Naive thymus-derived CD4-positive, alpha-beta T cell (primary cell): ENCODE measurements around the gene NPY. TPM values are rescaled to one million over a fixed set of nuclear protein-coding genes. Genes with fewer than 3 reads are reported as not detected.

Source experiments
- ATAC-seq: fragments of 150-1000 bp; cut with Tn5 transposase; 2 replicates; pipeline ENCODE4 v1.10.0; 2021; ENCODE audit warnings: mild to moderate bottlenecking, moderate library complexity
- CTCF ChIA-PET: fragments of 350-600 bp; sonication (Branson Sonifier 250); formaldehyde crosslinking; loops from one replicate; lab custom pipeline; 2021; ENCODE audit warnings: antibody characterized with exemption; lab: Charles Lee
- POLR2A ChIA-PET: fragments of 350-600 bp; sonication (Branson Sonifier 250); formaldehyde crosslinking; loops from one replicate; lab custom pipeline; 2021; ENCODE audit warnings: antibody characterized with exemption, inconsistent platforms; lab: Charles Lee
- DNase-seq, 9 donors: peaks; one replicate each; pipeline versions ENCODE4 v3.0.0 to v3.0.0-alpha.2; 2020 to 2022; ENCODE audit warnings: mixed read lengths in 1 of 9
- H3K27ac ChIP-seq: one replicate; pipeline ENCODE4 v1.7.0; 2013; ENCODE audit warnings: mild to moderate bottlenecking, low read depth, low read length, moderate library complexity
- H3K27me3 ChIP-seq, 2 donors: one replicate each; pipeline ENCODE4 v1.7.0; 2013; ENCODE audit warnings: low read length in 2 of 2, mild to moderate bottlenecking in 2 of 2, moderate library complexity in 2 of 2; ENCODE audit not compliant: control insufficient read depth in 2 of 2, insufficient read depth in 2 of 2
- H3K36me3 ChIP-seq, 3 experiments: 1 replicate in 2 of 3; 2 replicates in 1 of 3; pipeline ENCODE4 v1.7.0; 2013; ENCODE audit warnings: low read length in 3 of 3, mild to moderate bottlenecking in 3 of 3, moderate library complexity in 1 of 3; ENCODE audit not compliant: insufficient read depth in 3 of 3, control insufficient read depth in 2 of 3
- H3K4me1 ChIP-seq, 2 donors: one replicate each; pipeline ENCODE4 v1.7.0; 2013; ENCODE audit warnings: low read length in 2 of 2, mild to moderate bottlenecking in 2 of 2, moderate library complexity in 1 of 2; ENCODE audit not compliant: control insufficient read depth in 2 of 2, insufficient read depth in 2 of 2
- H3K4me3 ChIP-seq: 2 replicates; pipeline ENCODE4 v1.7.0; 2013; ENCODE audit warnings: mild to moderate bottlenecking, low read length
- H3K9me3 ChIP-seq, 3 experiments: 1 replicate in 2 of 3; 2 replicates in 1 of 3; pipeline ENCODE4 v1.7.0; 2013; ENCODE audit warnings: low read length in 3 of 3; ENCODE audit not compliant: control insufficient read depth in 2 of 3
- H3K27ac Mint-ChIP-seq, 9 donors: one replicate each; pipeline ENCODE4 v1.8.0; 2020 to 2022; ENCODE audit warnings: mixed read lengths in 9 of 9, mild to moderate bottlenecking in 8 of 9, moderate library complexity in 5 of 9, inconsistent platforms in 2 of 9
- H3K27me3 Mint-ChIP-seq, 5 donors: one replicate each; pipeline ENCODE4 v1.8.0; 2021 to 2022; ENCODE audit warnings: mixed read lengths in 5 of 5, mild to moderate bottlenecking in 1 of 5
- H3K36me3 Mint-ChIP-seq, 5 donors: one replicate each; pipeline ENCODE4 v1.8.0; 2020 to 2022; ENCODE audit warnings: mixed read lengths in 5 of 5, mild to moderate bottlenecking in 3 of 5, inconsistent platforms in 1 of 5
- H3K4me1 Mint-ChIP-seq, 7 donors: one replicate each; pipeline ENCODE4 v1.8.0; 2020 to 2022; ENCODE audit warnings: mixed read lengths in 7 of 7, mild to moderate bottlenecking in 3 of 7, inconsistent platforms in 1 of 7
- H3K4me3 Mint-ChIP-seq, 10 donors: one replicate each; pipeline ENCODE4 v1.8.0; 2020 to 2022; ENCODE audit warnings: mild to moderate bottlenecking in 10 of 10, mixed read lengths in 10 of 10, moderate library complexity in 6 of 10, inconsistent platforms in 2 of 10
- H3K9me3 Mint-ChIP-seq, 11 donors: one replicate each; pipeline ENCODE4 v1.8.0; 2020 to 2022; ENCODE audit warnings: mixed read lengths in 11 of 11, mild to moderate bottlenecking in 4 of 11, inconsistent platforms in 1 of 11, moderate library complexity in 1 of 11
- intact Hi-C, 2 donors: fragments of 100-400 bp; cut with micrococcal nuclease; formaldehyde crosslinking; loops; one replicate each; pipeline ENCODE4 v1.15.1; 2023
- polyA plus RNA-seq, 2 donors: library from polyadenylated mRNA; unstranded; fragments of 300-500 nt; fragmentation: Illumina TruSeq; gene quantifications; one replicate each; pipeline ENCODE4 v1.2.3, GENCODE V29; 2021
- total RNA-seq, 6 experiments: library from RNA in 5 of 6; stranded (reverse) in 5 of 6; gene quantifications; 1 replicate in 5 of 6; 2 replicates in 1 of 6; pipeline ENCODE4 v1.2.3 and lab custom pipeline; 2021 to 2026

The NPY gene
- total and polyA plus RNA-seq, 7 experiments from 2014 or later = not detected

DNA sequence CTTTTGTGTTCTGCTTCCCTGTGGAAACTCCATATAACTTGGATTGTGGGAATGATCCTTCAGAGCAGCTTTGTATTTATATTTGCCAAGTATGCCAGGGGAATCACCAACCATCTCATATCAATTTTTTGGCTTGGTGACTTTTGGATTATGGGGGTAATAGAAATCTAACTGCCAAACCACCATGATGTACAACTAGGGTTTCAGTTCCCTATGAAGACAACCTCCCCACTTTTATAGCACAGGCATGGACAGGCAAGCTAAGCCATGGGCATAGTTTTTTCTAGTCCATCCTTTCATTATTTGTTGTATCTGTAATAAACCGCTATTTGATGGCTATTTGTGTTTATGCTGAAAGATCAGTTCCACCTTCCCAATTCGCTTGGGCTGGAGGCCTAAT lies 17.7 kb downstream of the NPY start:
- Histone ChIP-seq H3K4me1 (no peaks in the 10 kb centered on the region), H3K27ac (no peak overlapping the region), H3K27me3 (no peaks in the 10 kb centered on the region), H3K9me3 (no peaks in the 10 kb centered on the region), H3K4me3 (no peak overlapping the region), H3K36me3 (no peaks in the 10 kb centered on the region)
- ChIA-PET POLR2A (no interaction called here), CTCF (no interaction called here)
- intact Hi-C loops = no loop called here
- Mint-ChIP-seq H3K27me3 (peaks cover 23 to 41% (median 30%) of the 10 kb centered on the region in 5 donors), H3K9me3 (peaks cover 0 to 17% (median 9%) of the 10 kb centered on the region in 11 donors), H3K4me1 (no peaks in the 10 kb centered on the region), H3K36me3 (peaks cover 0 to 3% (median 0%) of the 10 kb centered on the region in 5 donors), H3K27ac (no peak overlapping the region), H3K4me3 (no peak overlapping the region)
- DNase-seq (no peak), ATAC-seq (no peak)

DNA sequence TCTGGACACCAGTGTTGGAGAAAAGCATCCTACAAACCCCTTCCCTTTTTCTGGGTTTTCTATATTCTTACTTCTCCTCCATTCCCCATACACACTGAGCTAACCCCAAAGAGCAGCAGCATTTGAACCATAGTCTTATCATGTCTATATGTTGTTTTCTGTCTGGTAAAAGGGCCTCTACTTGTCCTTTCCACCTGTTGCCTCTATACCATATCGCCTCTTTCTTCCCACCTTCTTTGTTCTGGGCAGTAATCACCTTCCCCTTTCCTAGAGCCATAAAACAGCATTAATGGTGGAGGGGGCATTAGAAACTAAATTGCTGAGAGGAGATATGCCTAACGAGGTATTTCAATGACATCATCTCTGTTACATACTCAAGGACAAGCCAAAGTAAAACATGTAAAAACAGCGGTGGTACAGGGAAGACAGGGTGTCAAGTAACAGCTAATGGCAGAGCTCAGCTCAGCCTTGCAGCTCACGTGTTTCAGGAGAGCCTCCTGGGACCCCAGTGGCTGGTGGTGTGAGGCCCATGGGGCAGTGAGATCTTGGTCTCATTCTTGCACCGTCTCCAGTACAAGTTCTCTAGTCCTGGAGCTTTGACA lies 20.6 kb downstream of the NPY start:
- POLR2A ChIA-PET = no interaction called here
- no peaks in the 10 kb centered on the region for H3K36me3 ChIP-seq
- CTCF ChIA-PET = no interaction called here
- ATAC-seq (no peak), DNase-seq (no peak)
- H3K27me3 Mint-ChIP-seq = peaks cover 23 to 34% (median 32%) of the 10 kb centered on the region in 5 donors
- no peak overlapping the region for H3K27ac ChIP-seq
- no peak overlapping the region for H3K4me3 Mint-ChIP-seq
- no peaks in the 10 kb centered on the region for H3K9me3 ChIP-seq
- H3K4me1 ChIP-seq = no peaks in the 10 kb centered on the region
- H3K9me3 Mint-ChIP-seq = peaks cover 0 to 17% (median 9%) of the 10 kb centered on the region in 11 donors
- no peaks in the 10 kb centered on the region for H3K27me3 ChIP-seq
- H3K27ac Mint-ChIP-seq = no peak overlapping the region
- H3K4me1 Mint-ChIP-seq = no peaks in the 10 kb centered on the region
- peaks cover 0 to 3% (median 0%) of the 10 kb centered on the region in 5 donors for H3K36me3 Mint-ChIP-seq
- intact Hi-C loops = no loop called here
- H3K4me3 ChIP-seq = no peak overlapping the region

DNA sequence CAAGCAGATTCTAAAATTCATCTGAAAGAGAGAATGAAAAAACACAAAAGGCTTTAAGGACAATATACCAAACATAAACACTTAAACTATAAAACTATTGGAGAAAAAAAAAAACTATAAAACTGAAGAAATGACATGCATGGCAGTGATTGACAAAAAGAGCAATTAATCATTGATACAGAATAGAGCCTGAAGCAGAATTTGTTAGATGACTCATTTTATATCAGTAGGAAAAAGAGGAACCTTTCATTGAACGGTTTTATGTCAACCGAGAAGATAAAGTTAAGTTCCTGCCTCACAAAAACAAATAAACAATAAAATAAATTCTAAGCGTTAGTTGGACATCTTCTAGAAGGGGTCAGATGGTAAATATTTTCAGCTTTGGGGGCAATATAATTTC lies 23.3 kb downstream of the NPY start:
- ATAC-seq (no peak), DNase-seq (no peak)
- H3K9me3 ChIP-seq = no peaks in the 10 kb centered on the region
- no peak overlapping the region for H3K27ac ChIP-seq
- H3K27me3 ChIP-seq = no peaks in the 10 kb centered on the region
- peaks cover 0 to under 1% (median 0%) of the 10 kb centered on the region in 5 donors for H3K36me3 Mint-ChIP-seq
- intact Hi-C loops = no loop called here
- ChIA-PET CTCF (no interaction called here), POLR2A (no interaction called here)
- H3K4me1 Mint-ChIP-seq = no peaks in the 10 kb centered on the region
- H3K4me3 ChIP-seq = no peak overlapping the region
- H3K27ac Mint-ChIP-seq = no peak overlapping the region
- H3K27me3 Mint-ChIP-seq = peaks cover 11 to 28% (median 20%) of the 10 kb centered on the region in 5 donors
- H3K9me3 Mint-ChIP-seq = peaks cover 0 to 5% (median 0%) of the 10 kb centered on the region in 11 donors
- no peaks in the 10 kb centered on the region for H3K4me1 ChIP-seq
- H3K36me3 ChIP-seq = no peaks in the 10 kb centered on the region
- no peak overlapping the region for H3K4me3 Mint-ChIP-seq

DNA sequence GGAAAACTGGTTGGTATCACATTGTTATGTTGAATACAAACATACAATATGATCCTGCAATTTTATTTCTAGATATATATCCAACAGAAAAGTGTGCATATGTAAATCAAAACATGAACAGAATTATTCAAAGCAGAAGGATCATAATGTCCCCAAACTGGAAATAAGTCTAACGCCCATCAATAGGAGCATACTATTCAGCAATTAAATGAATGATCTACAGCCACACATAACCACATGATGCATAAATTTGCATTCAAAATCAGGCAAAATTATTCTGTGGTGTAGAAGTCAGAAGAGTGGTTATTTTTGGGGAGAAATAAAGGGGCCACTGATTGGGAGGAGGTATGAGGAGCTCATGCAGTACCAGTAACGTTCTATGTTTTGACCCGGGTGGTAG lies 28.6 kb downstream of the NPY start:
- no peaks in the 10 kb centered on the region for H3K36me3 Mint-ChIP-seq
- H3K27ac ChIP-seq = no peak overlapping the region
- POLR2A ChIA-PET = interaction anchor here (0.6 kb wide), 2 partner anchors 143 to 144 kb away, joined by 3 to 6 read pairs; no protein-coding TSS in a partner anchor
- no peaks in the 10 kb centered on the region for H3K9me3 ChIP-seq
- no peak for ATAC-seq
- intact Hi-C loops = no loop called here
- H3K27me3 Mint-ChIP-seq = peaks cover 0 to 11% (median 9%) of the 10 kb centered on the region in 5 donors
- H3K36me3 ChIP-seq = no peaks in the 10 kb centered on the region
- H3K27ac Mint-ChIP-seq = no peak overlapping the region
- H3K9me3 Mint-ChIP-seq = peaks cover 0 to 5% (median 0%) of the 10 kb centered on the region in 11 donors
- no peak for DNase-seq
- no peak overlapping the region for H3K4me3 ChIP-seq
- no peaks in the 10 kb centered on the region for H3K27me3 ChIP-seq
- no peaks in the 10 kb centered on the region for H3K4me1 Mint-ChIP-seq
- CTCF ChIA-PET = interaction anchor here (0.6 kb wide), 1 partner anchor 273 kb away, joined by 3 read pairs; no protein-coding TSS in a partner anchor
- no peaks in the 10 kb centered on the region for H3K4me1 ChIP-seq
- no peak overlapping the region for H3K4me3 Mint-ChIP-seq

DNA sequence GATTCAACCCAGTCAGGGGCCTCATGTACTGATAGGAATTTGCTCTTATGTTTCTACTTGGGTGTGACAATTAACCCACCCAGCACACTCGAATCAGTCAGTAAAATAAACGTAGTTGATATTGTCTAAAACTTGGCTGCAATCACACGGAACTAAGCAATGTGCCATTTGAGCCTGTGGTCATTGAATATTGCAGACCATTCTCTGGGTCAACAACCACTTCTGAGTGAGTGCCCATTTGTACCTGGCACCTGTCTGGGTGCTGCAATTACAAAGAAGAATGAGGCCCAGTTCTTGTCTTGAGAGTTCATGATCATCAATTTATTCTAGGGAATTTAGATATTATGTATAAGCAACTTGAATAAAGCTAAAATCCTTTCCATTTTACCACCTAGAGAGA lies 29.8 kb downstream of the NPY start:
- Mint-ChIP-seq H3K27me3 (peaks cover 0 to 12% (median 11%) of the 10 kb centered on the region in 5 donors), H3K9me3 (peaks cover 0 to 5% (median 0%) of the 10 kb centered on the region in 11 donors), H3K27ac (no peak overlapping the region), H3K4me1 (no peaks in the 10 kb centered on the region), H3K4me3 (no peak overlapping the region), H3K36me3 (no peaks in the 10 kb centered on the region)
- no peaks in the 10 kb centered on the region for H3K27me3 ChIP-seq
- no peaks in the 10 kb centered on the region for H3K4me1 ChIP-seq
- ChIA-PET POLR2A (no interaction called here), CTCF (no interaction called here)
- no peak overlapping the region for H3K27ac ChIP-seq
- no peak for DNase-seq
- H3K9me3 ChIP-seq = no peaks in the 10 kb centered on the region
- intact Hi-C loops = no loop called here
- no peak for ATAC-seq
- H3K36me3 ChIP-seq = no peaks in the 10 kb centered on the region
- no peak overlapping the region for H3K4me3 ChIP-seq

DNA sequence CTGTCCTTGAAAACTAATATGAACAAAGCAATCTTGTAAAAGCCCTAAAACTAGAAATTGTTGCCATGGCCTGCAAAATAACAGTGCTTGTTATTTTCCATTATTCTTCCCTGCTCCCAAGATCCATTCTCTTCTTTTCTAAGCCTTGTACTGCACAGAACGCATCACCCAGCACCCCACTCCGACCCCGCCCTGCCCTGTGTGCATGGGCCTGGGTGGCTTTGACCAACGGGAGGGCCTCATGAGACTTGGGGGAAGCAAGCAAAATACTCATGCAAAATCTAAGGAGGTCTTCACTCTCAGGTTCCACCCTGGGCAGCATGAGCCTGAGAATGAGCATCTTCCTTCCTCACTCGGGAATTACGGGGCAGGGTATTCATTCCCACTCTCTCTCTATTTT lies 32.4 kb downstream of the NPY start:
- H3K9me3 Mint-ChIP-seq = no peaks in the 10 kb centered on the region
- Histone ChIP-seq H3K36me3 (no peaks in the 10 kb centered on the region), H3K27me3 (no peaks in the 10 kb centered on the region), H3K27ac (no peak overlapping the region), H3K4me3 (no peak overlapping the region), H3K9me3 (no peaks in the 10 kb centered on the region), H3K4me1 (no peaks in the 10 kb centered on the region)
- ChIA-PET POLR2A (no interaction called here), CTCF (no interaction called here)
- H3K27me3 Mint-ChIP-seq = peaks cover 0 to 21% (median 6%) of the 10 kb centered on the region in 5 donors
- no peak overlapping the region for H3K27ac Mint-ChIP-seq
- DNase-seq (no peak), ATAC-seq (no peak)
- H3K36me3 Mint-ChIP-seq = no peaks in the 10 kb centered on the region
- H3K4me1 Mint-ChIP-seq = no peaks in the 10 kb centered on the region
- intact Hi-C loops = no loop called here
- H3K4me3 Mint-ChIP-seq = no peak overlapping the region

DNA sequence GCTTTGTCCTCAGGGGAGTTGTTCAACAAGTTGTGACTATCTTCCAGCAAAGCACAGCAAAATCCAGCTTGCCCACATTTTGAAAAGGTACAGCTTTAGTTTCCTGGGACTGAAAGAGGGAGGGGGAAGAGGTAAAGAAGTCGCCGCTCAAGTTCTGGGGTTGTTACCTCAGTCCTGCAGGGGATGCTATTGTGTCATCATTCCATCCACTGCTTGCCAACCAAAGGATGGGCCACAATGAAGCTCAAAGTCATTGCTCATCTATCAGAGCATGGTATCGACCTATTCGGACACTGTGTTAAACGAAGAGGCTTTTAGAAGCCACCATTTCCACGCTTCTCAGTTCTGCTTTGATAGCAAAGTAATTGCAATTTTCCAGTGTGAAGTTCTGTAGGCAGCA lies 34.3 kb downstream of the NPY start:
- ATAC-seq = no peak
- intact Hi-C loops = no loop called here
- Histone ChIP-seq H3K27ac (no peak overlapping the region), H3K4me1 (no peaks in the 10 kb centered on the region), H3K27me3 (no peaks in the 10 kb centered on the region), H3K9me3 (no peaks in the 10 kb centered on the region), H3K4me3 (no peak overlapping the region), H3K36me3 (no peaks in the 10 kb centered on the region)
- Mint-ChIP-seq H3K4me1 (no peaks in the 10 kb centered on the region), H3K9me3 (no peaks in the 10 kb centered on the region), H3K27me3 (peaks cover 7 to 35% (median 12%) of the 10 kb centered on the region in 5 donors), H3K36me3 (no peaks in the 10 kb centered on the region), H3K4me3 (peak overlapping the region in 1 of 10 donors; percentile 49), H3K27ac (no peak overlapping the region)
- ChIA-PET CTCF (no interaction called here), POLR2A (no interaction called here)
- no peak for DNase-seq
